Body of pancreas (tissue), 4 donors: ENCODE measurements around the gene RASIP1.

Source experiments
- POLR2A ChIP-seq, 3 donors: fragments of 450-650 bp; IDR thresholded peaks; one replicate each; pipeline ENCODE4 v1.6.1; 2016; ENCODE audit warnings: antibody characterized with exemption in 3 of 3, mild to moderate bottlenecking in 2 of 3
- TF ChIP-seq, protein P1 (sequence below), 7 experiments: fragments of 450-650 bp in 4 of 7; fragments of 200-600 bp in 3 of 7; sonication (generic) in 3 of 7; IDR thresholded peaks; one replicate each; pipeline ENCODE4 v1.5.1; 2016 to 2019; ENCODE audit warnings: antibody characterized with exemption in 7 of 7

DNA sequence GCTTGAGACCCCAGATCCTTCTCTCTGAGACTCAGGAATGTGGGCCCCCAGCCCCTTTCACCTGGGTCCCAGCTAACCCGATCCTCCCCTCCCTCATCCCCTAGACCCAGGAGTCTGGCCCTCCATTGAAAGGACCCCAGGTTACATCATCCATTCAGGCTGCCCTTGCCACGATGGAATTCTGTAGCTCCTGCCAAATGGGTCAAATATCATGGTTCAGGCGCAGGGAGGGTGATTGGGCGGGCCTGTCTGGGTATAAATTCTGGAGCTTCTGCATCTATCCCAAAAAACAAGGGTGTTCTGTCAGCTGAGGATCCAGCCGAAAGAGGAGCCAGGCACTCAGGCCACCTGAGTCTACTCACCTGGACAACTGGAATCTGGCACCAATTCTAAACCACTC is 15.4 kb upstream of the RASIP1 start:
- TF ChIP-seq, protein P1, sequence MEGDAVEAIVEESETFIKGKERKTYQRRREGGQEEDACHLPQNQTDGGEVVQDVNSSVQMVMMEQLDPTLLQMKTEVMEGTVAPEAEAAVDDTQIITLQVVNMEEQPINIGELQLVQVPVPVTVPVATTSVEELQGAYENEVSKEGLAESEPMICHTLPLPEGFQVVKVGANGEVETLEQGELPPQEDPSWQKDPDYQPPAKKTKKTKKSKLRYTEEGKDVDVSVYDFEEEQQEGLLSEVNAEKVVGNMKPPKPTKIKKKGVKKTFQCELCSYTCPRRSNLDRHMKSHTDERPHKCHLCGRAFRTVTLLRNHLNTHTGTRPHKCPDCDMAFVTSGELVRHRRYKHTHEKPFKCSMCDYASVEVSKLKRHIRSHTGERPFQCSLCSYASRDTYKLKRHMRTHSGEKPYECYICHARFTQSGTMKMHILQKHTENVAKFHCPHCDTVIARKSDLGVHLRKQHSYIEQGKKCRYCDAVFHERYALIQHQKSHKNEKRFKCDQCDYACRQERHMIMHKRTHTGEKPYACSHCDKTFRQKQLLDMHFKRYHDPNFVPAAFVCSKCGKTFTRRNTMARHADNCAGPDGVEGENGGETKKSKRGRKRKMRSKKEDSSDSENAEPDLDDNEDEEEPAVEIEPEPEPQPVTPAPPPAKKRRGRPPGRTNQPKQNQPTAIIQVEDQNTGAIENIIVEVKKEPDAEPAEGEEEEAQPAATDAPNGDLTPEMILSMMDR (IDR thresholded peaks at IDR 0.05): no peak
- TF ChIP-seq POLR2A (IDR thresholded peaks at IDR 0.05): no peak
